GM18507 (cell line): ENCODE measurements around the gene VAMP8.
A peak's percentile ranks its signal among the peaks of the same experiment; 100 is the strongest.
"Not testable (repeated sequence)": the region's sequence is repeated elsewhere in the genome, so short reads cannot be mapped to it uniquely, and the experiment has no call there.

ENCODE experiments used
- DNase-seq: peaks from one replicate; pipeline ENCODE4 v3.0.0; 2011; ENCODE audit warnings: low read depth; ENCODE audit not compliant: insufficient read length; ENCODE audit errors: extremely low spot score
- FAIRE-seq: peaks from 2 replicates; lab custom pipeline; 2011; peaks lifted over from hg19 to GRCh38; lab: Jason Lieb, UNC

VAMP8 gene

GRCh38 chr2:85611217-85611704, 33.9 kb downstream of the VAMP8 start:
- DNase-seq (no peak), FAIRE-seq (no peak)

DNA sequence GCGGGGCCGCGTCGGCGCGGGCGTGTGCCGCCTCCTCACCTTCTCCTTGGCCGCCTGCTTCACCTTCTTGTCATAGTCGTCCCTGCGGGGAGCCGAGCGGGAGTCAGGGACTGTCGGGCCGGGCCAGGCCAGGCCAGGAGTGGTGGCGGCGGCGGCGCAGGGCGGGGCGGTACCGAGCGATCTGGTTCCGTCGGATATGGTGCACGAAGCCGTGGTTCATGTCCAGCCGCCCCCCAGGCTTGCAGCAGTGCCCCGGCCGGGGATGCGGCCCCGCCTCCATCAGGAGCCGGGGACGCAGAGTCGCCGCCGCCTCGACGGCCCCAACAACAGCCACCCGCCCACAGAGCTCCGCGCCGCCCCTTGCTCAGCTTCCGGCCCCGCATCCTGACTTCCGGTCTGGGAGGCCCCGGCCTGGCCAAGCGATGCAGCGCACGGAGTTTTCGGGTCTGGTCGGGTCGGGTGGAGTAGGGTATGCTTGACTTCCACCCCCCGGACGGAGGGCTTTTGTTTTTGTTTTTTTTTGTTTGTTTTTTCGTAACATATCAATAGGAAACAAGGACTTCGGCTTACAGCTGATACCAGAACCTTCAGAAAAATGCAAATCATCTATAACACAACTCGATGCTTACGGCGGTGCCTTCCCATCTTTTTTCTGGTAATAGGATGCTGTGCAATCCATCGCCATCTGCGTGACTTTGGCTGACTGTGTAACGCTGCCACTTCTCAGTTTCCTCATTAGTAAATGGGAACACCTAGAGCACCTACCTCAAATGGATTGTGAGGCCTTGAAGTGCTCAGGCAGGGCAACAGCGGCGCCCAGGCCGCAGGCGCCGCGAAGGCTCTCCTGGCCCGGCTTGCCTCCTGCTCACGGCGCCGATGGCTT, 34.6 kb downstream of the VAMP8 start, which contains the start of gene C2orf68:
TSS of gene C2orf68 (minus strand) at position 362 of the 883 bp plus-strand sequence. CDS start at position 280, 82 bp downstream.
- FAIRE-seq = peak; percentile 75
- peak; percentile 96 for DNase-seq

- no peak for FAIRE-seq
- DNase-seq = no peak
Measured at GRCh38 chr2:85613717-85614515, 36.5 kb downstream of the VAMP8 start.

GRCh38 chr2:85614757-85615156, 37.4 kb downstream of the VAMP8 start:
- not testable (repeated sequence) for FAIRE-seq, DNase-seq

DNA sequence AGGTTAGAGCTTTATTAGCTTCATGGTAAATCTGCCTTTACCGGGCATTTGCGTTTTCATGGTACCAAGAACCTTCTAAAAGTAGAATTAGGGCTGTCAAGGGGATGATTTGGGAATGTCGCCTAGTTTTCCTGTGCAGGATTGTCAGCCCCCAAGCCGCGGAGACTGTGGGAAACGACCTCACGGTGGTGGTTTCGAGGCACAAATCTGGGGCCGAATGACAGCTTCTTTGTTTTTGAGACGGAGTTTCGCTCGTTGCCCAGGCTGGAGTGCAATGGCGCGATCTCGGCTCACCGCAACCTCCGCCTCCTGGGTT, 38.0 kb downstream of the VAMP8 start:
- DNase-seq = no peak
- no peak for FAIRE-seq

DNA sequence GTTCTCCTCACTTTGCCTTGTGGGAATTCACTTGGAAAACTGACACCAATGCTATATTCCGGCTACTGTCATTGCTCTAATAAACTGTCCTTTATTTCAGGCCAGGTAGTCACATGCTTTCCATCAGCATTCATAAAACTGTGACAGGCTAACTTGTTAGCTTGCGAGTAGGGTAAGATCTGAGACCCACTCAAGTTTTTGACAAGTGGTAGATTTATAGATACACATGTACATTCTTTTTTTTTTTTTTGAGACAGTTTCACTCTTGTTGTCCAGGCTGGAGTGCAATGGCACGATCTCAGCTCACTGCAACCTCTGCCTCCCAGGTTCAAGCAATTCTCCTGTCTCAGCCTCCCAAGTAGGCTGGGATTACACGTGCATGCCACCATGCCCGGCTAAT, 40.3 kb downstream of the VAMP8 start:
- not testable (repeated sequence) for FAIRE-seq, DNase-seq

GRCh38 chr2:85619617-85620016, 42.2 kb downstream of the VAMP8 start:
- no peak for DNase-seq
- FAIRE-seq = no peak

DNA sequence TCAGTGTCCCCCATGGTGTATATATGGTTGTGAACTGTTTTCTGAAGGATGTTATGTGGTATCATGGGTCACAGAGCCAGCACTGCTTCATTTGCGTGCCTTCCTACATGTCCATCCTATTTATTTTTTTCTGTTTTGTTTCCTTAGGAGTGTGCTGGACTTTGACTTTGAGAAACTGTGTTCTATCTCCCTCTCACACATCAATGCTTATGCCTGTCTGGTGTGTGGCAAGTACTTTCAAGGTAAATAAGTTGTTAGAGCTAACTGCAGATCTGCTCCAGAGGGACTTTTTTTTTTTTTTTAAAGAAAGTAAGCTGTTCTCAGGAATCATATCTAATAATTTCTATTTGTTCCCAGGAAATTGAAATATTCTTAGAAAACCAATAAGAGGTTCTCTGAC, 44.0 kb downstream of the VAMP8 start:
- no peak for FAIRE-seq

GRCh38 chr2:85623991-85624390, 46.6 kb downstream of the VAMP8 start:
- DNase-seq (no peak), FAIRE-seq (no peak)

More for the DNA sequence above, 44.0 kb downstream of the VAMP8 start:
- DNase-seq = no peak

DNA sequence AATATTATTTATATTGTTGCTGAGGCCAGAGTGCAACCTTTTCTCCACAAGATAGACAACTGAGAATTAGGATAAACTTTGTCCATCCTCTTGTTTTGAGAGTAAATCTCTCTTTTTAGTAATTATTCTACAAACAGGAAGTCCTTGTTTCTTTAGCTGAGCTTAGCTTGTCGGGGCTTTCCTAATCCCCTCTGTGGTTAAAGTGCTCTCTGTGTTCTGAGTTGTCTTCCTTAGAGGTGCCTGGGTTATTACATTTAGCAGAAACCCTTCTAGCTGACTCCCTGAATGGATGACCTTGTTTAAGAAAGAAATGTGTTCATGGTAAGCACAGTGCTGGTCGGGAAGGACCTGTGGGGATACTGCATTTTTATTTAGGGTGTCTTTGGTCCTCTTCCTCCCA, 51.3 kb downstream of the VAMP8 start:
- FAIRE-seq = no peak
- no peak for DNase-seq

- FAIRE-seq (no peak), DNase-seq (no peak)
Measured at GRCh38 chr2:85631316-85631715, 53.9 kb downstream of the VAMP8 start.
